Liver (tissue), 3 donors: ENCODE results near the gene PTPN14.

Experiments
- TAF1 ChIP-seq: conservative IDR thresholded peaks from 2 replicates; pipeline ENCODE4 v1.6.1; 2016; ENCODE audit warnings: antibody characterized with exemption, mild to moderate bottlenecking
- YY1 ChIP-seq: IDR thresholded peaks from 2 replicates; pipeline ENCODE4 v1.6.1; 2016; ENCODE audit warnings: antibody characterized with exemption, mild to moderate bottlenecking
- TF ChIP-seq, protein P1 (sequence below): fragments of 150-350 bp; IDR thresholded peaks from 2 replicates; pipeline ENCODE4 v1.5.1; 2017; ENCODE audit warnings: improper control_type of control experiment, low read depth, low read length; ENCODE audit not compliant: missing input control
- donor health status: healthy.
- donor health status: healthy.

DNA sequence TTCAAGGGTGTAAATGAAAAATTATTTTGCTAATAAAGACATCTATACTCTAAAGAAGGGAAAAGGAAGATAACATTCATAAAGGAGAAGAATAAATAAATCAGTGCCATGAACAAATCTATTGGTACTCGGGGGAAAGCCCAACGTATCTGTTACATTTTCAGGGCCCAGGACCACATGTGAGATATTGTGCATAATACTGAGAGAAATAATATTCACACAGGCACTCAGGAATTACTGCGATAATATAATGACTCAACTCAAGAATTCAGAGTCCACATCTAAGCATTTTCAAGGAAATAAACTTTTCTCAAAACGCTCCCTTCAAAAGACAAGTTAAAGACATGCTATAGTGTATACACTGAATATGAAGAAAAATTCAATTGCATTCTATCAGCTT is 161.7 kb downstream of the PTPN14 start:
- TF ChIP-seq TAF1: no peak
- TF ChIP-seq YY1: no peak
- TF ChIP-seq, protein P1, sequence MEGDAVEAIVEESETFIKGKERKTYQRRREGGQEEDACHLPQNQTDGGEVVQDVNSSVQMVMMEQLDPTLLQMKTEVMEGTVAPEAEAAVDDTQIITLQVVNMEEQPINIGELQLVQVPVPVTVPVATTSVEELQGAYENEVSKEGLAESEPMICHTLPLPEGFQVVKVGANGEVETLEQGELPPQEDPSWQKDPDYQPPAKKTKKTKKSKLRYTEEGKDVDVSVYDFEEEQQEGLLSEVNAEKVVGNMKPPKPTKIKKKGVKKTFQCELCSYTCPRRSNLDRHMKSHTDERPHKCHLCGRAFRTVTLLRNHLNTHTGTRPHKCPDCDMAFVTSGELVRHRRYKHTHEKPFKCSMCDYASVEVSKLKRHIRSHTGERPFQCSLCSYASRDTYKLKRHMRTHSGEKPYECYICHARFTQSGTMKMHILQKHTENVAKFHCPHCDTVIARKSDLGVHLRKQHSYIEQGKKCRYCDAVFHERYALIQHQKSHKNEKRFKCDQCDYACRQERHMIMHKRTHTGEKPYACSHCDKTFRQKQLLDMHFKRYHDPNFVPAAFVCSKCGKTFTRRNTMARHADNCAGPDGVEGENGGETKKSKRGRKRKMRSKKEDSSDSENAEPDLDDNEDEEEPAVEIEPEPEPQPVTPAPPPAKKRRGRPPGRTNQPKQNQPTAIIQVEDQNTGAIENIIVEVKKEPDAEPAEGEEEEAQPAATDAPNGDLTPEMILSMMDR: no peak
